ENCODE measurements around the gene RAB20. TPM values are rescaled to one million over a fixed set of nuclear protein-coding genes. Genes with fewer than 3 reads are reported as not detected.

The RAB20 gene
- total and polyA plus RNA-seq, 2 experiments from 2014 or later, result 2.7 to 6.4 TPM

- H3F3A ChIP-seq (ENCODE audit: insufficient read depth), result peaks cover 7% of the 10 kb centered on the region; the same call in 1 of the 2 replicates
Observed at GRCh38 chr13:110509971-110510786, 51.3 kb downstream of the RAB20 start.

GRCh38 chr13:110509478-110509926 lies 52.0 kb downstream of the RAB20 start:
- Histone ChIP-seq H3K9ac (no peak overlapping the region), H3K36me3 (ENCODE audit: low read depth) (peaks cover 17% of the 10 kb centered on the region; the same call in 1 of the 2 replicates), H3K9me2 (ENCODE audit: insufficient read depth) (no peaks in the 10 kb centered on the region), H2AFZ (no peak overlapping the region), H3K79me2 (ENCODE audit: insufficient read depth) (no peaks in the 10 kb centered on the region), H3K27me3 (replicated peaks; ENCODE audit: insufficient read depth) (no peaks in the 10 kb centered on the region), H3K4me2 (ENCODE audit: unreplicated experiment) (no peak overlapping the region), H3F3A (ENCODE audit: insufficient read depth) (peaks cover 7% of the 10 kb centered on the region; the same call in 1 of the 2 replicates), H3K9me3 (ENCODE audit: low read depth) (no peaks in the 10 kb centered on the region), H3K4me1 (ENCODE audit: insufficient read depth) (no peaks in the 10 kb centered on the region; the same call in 1 of the 2 replicates), H3K4me3 (no peak overlapping the region), H3K27ac (no peak overlapping the region), H4K20me1 (ENCODE audit: insufficient read depth) (no peaks in the 10 kb centered on the region)
- no peak for TF ChIP-seq EZH2phosphoT487 (IDR thresholded peaks at IDR 0.05; ENCODE audit: insufficient read depth, low read depth)
- TF ChIP-seq EZH2 (IDR thresholded peaks at IDR 0.05; ENCODE audit: insufficient read depth, poor library complexity, severe bottlenecking), result no peak
- 39 to 44% methylated on average over 4 of the region's 4 CpGs for WGBS, 2 experiments (ENCODE audit: low coverage in 1 of 2, low lambda C conversion rate in 2 of 2, missing lambda C conversion rate in 2 of 2)
- DNase-seq, result no peak
- in situ Hi-C loops (cut with MboI), result no loop called here

More at GRCh38 chr13:110509971-110510786, 51.3 kb downstream of the RAB20 start:
- no peaks in the 10 kb centered on the region for H3K9me3 ChIP-seq (ENCODE audit: low read depth)
- peak; percentile 40 for DNase-seq
- no peak overlapping the region for H2AFZ ChIP-seq
- H3K9me2 ChIP-seq (ENCODE audit: insufficient read depth), result no peaks in the 10 kb centered on the region
- H3K4me1 ChIP-seq (ENCODE audit: insufficient read depth), result no peaks in the 10 kb centered on the region; the same call in 1 of the 2 replicates
- no peak overlapping the region for H3K9ac ChIP-seq
- H3K27me3 ChIP-seq (replicated peaks; ENCODE audit: insufficient read depth), result no peaks in the 10 kb centered on the region
- WGBS, 2 experiments (ENCODE audit: low coverage in 1 of 2, low lambda C conversion rate in 2 of 2, missing lambda C conversion rate in 2 of 2), result 58 to 61% methylated on average over 18 of the region's 18 CpGs
- no peaks in the 10 kb centered on the region for H3K79me2 ChIP-seq (ENCODE audit: insufficient read depth)
- no peak overlapping the region for H3K27ac ChIP-seq
- no peak overlapping the region for H3K4me3 ChIP-seq
- no peaks in the 10 kb centered on the region for H4K20me1 ChIP-seq (ENCODE audit: insufficient read depth)
- TF ChIP-seq EZH2 (IDR thresholded peaks at IDR 0.05; ENCODE audit: insufficient read depth, poor library complexity, severe bottlenecking) (no peak), EZH2phosphoT487 (IDR thresholded peaks at IDR 0.05; ENCODE audit: insufficient read depth, low read depth) (no peak)
- in situ Hi-C loops (cut with MboI), result no loop called here
- H3K36me3 ChIP-seq (ENCODE audit: low read depth), result peaks cover 17% of the 10 kb centered on the region; the same call in 1 of the 2 replicates
- H3K4me2 ChIP-seq (ENCODE audit: unreplicated experiment), result no peak overlapping the region

GRCh38 chr13:110507678-110508381 lies 53.7 kb downstream of the RAB20 start:
- no peak overlapping the region for H3K4me3 ChIP-seq
- peaks cover 7% of the 10 kb centered on the region; the same call in 1 of the 2 replicates for H3F3A ChIP-seq (ENCODE audit: insufficient read depth)
- 91% methylated on average over 23 of the region's 23 CpGs for WGBS, 2 experiments (ENCODE audit: low coverage in 1 of 2, low lambda C conversion rate in 2 of 2, missing lambda C conversion rate in 2 of 2)
- in situ Hi-C loops (cut with MboI), result no loop called here
- TF ChIP-seq EZH2 (IDR thresholded peaks at IDR 0.05; ENCODE audit: insufficient read depth, poor library complexity, severe bottlenecking) (no peak), EZH2phosphoT487 (IDR thresholded peaks at IDR 0.05; ENCODE audit: insufficient read depth, low read depth) (no peak)
- H4K20me1 ChIP-seq (ENCODE audit: insufficient read depth), result no peaks in the 10 kb centered on the region
- no peaks in the 10 kb centered on the region for H3K79me2 ChIP-seq (ENCODE audit: insufficient read depth)
- no peak overlapping the region for H3K27ac ChIP-seq
- no peak overlapping the region for H2AFZ ChIP-seq
- no peaks in the 10 kb centered on the region for H3K9me2 ChIP-seq (ENCODE audit: insufficient read depth)
- no peak for DNase-seq
- peaks cover 14% of the 10 kb centered on the region; the same call in 1 of the 2 replicates for H3K36me3 ChIP-seq (ENCODE audit: low read depth)
- no peaks in the 10 kb centered on the region for H3K9me3 ChIP-seq (ENCODE audit: low read depth)
- no peak overlapping the region for H3K9ac ChIP-seq
- no peak overlapping the region for H3K4me2 ChIP-seq (ENCODE audit: unreplicated experiment)
- H3K4me1 ChIP-seq (ENCODE audit: insufficient read depth), result no peaks in the 10 kb centered on the region; the same call in 1 of the 2 replicates
- H3K27me3 ChIP-seq (replicated peaks; ENCODE audit: insufficient read depth), result no peaks in the 10 kb centered on the region

- no peak for TF ChIP-seq EZH2 (IDR thresholded peaks at IDR 0.05; ENCODE audit: insufficient read depth, poor library complexity, severe bottlenecking)
- TF ChIP-seq EZH2phosphoT487 (IDR thresholded peaks at IDR 0.05; ENCODE audit: insufficient read depth, low read depth), result no peak
- Histone ChIP-seq H3K9ac (no peak overlapping the region), H3K79me2 (ENCODE audit: insufficient read depth) (no peaks in the 10 kb centered on the region), H3K9me3 (ENCODE audit: low read depth) (no peaks in the 10 kb centered on the region), H3K9me2 (ENCODE audit: insufficient read depth) (no peaks in the 10 kb centered on the region), H3K4me3 (no peak overlapping the region), H3F3A (ENCODE audit: insufficient read depth) (peaks cover 7% of the 10 kb centered on the region; the same call in 1 of the 2 replicates), H4K20me1 (ENCODE audit: insufficient read depth) (no peaks in the 10 kb centered on the region), H3K27ac (no peak overlapping the region), H3K27me3 (replicated peaks; ENCODE audit: insufficient read depth) (no peaks in the 10 kb centered on the region), H3K4me1 (ENCODE audit: insufficient read depth) (no peaks in the 10 kb centered on the region; the same call in 1 of the 2 replicates), H3K36me3 (ENCODE audit: low read depth) (peaks cover 12% of the 10 kb centered on the region; the same call in 1 of the 2 replicates), H2AFZ (no peak overlapping the region), H3K4me2 (ENCODE audit: unreplicated experiment) (no peak overlapping the region)
- no peak for DNase-seq
- in situ Hi-C loops (cut with MboI), result no loop called here
- 59 to 60% methylated on average over 17 of the region's 17 CpGs for WGBS, 2 experiments (ENCODE audit: low coverage in 1 of 2, low lambda C conversion rate in 2 of 2, missing lambda C conversion rate in 2 of 2)
Observed at GRCh38 chr13:110506859-110507566, 54.5 kb downstream of the RAB20 start.
